Right renal cortex interstitium (tissue), 3 donors: ENCODE results near the gene HERPUD1. TPM values are rescaled to one million over a fixed set of nuclear protein-coding genes. Genes with fewer than 3 reads are reported as not detected.

Experiments used
- DNase-seq, 3 donors: peaks; one replicate each; pipeline ENCODE4 v3.0.0-alpha.2; 2013; ENCODE audit warnings: low read depth in 3 of 3, low spot score in 2 of 3
- polyA plus RNA-seq, 3 donors: library from polyadenylated mRNA; unstranded; fragments of 120-200 nt; gene quantifications; one replicate each; pipeline ENCODE4 v1.2.1, GENCODE V29; 2013; ENCODE audit not compliant: insufficient read length in 3 of 3

HERPUD1 gene
- polyA plus RNA-seq, 3 donors: 120 to 152 (median 144) TPM

DNA sequence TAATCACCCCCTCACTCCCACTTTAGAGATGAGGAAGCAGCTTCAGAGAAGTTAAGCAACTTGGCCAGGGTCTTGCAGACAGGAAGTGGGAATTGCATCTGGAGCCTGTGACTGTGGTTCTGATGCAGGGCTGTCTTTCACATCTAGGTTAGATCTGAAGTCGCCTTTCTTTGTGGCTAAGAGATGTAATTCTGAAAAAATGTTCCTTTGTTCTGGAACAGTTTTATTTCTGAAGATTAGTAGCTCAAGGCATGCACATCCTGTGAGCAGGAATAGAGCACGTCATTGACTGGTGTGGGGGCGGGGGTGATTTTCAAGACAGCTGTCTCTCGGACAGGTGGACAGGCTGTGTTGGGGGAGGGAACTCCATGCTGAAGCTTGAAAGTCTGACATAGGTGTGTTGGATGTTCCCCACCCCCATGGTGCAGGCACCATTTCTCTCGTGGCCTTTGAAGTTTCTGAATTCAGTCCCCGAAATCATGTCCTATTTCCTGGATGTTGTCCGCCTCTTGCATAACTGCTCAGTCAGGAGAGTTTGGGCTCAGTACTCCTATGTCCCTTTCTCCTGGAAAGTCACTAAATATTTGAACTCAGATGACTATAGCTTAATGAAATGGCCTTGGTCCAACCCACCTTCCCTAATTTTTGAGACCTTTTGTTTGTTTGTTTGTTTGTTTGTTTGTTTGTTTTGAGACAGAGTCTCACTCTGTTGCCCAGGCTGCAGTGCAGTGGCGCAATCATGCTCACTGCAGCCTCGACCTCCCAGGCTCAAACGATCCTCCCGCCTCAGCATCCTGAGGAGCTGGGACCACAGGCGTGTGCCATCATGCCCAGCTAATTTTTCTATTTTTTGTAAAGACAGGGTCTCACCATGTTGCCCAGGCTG is 21.0 kb upstream of the HERPUD1 start:
- DNase-seq: no peak

DNA sequence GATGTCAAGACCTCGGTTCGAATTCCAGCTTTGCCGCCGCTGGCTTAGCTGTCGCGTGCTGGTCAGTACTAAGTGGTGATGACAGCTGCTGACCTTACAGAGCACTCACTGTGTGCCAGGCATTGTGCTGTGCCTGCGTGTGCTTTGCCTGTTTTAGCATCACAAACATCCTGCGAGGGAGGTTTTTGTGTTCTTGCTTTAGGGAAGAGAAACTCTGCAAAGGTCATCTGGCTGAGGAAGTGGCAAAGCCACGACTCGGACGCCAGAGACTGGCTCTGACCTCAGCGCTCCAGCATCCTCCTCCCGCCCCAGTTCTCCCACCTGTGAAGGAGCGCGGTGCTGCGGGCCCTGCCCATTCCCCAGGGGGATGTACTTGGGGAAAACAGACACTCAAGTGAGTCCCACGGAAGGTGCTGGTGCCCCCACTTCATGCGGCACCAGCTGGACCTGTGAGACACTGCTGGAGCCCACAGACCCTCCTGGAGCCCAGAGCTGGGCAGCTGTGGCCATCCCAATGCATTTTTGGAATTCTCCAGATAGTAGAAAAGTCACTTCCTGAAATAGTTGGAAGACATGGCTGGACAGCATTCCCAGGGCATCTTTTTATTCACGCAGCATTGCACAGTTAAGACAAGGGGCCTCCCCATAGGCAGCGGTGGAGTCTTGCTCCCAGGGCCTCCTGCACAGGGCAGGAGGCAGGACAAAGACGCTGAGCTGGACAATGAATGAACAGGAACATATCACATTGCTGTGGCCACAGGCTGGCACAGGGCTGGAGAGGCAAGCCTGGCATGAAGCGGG is 20.0 kb upstream of the HERPUD1 start:
- no peak for DNase-seq

DNA sequence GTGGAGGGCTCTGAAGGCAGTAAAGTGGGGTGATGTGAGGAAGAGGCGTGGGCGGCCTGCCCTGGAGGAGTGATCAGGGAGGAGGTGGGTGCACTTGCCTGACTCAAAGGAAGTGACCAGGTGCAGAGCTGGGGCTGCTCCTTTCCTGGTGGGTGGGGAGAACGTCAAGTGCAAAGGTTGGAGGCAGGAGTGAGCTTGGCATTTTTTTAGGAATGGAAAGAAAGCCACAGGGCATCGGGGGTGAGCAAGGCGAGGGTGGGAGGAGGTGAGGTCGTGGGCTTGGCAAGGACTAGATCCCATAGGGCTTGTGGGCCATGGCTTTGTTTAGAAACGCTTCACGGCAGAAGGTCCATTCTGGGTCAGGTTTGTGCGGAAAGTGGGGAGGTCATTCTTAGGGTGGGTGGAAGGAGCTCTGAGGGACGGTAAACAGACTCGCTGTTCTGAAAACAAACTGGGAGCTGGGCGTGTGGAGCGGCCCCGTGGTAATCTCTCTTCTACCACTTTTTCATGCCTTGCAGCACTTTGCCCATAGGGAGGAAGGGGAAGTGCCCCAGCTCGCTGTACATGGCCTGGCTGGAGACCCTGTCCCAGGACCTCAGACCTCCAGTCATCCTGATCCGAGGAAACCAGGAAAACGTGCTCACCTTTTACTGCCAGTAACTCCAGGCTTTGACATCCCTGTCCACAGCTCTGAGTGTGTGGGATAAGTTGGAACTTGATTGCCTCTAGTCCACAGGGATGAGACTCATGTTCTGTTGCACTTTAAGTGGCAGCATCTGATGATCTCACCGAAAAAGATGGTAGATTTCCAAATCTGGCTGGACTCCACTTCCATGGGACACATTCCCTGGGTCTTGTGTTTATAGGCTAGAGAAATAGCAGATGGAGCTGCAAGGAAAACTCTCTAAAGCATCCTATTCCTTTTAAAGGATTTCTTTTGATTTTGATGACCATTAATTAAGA is 18.9 kb upstream of the HERPUD1 start:
- no peak for DNase-seq

GRCh38 chr16:56914896-56915295 is 17.0 kb upstream of the HERPUD1 start:
- no peak for DNase-seq

- DNase-seq: peak in 1 of 3 donors; percentile 49
Observed at GRCh38 chr16:56915336-56916119, 16.4 kb upstream of the HERPUD1 start.

DNA sequence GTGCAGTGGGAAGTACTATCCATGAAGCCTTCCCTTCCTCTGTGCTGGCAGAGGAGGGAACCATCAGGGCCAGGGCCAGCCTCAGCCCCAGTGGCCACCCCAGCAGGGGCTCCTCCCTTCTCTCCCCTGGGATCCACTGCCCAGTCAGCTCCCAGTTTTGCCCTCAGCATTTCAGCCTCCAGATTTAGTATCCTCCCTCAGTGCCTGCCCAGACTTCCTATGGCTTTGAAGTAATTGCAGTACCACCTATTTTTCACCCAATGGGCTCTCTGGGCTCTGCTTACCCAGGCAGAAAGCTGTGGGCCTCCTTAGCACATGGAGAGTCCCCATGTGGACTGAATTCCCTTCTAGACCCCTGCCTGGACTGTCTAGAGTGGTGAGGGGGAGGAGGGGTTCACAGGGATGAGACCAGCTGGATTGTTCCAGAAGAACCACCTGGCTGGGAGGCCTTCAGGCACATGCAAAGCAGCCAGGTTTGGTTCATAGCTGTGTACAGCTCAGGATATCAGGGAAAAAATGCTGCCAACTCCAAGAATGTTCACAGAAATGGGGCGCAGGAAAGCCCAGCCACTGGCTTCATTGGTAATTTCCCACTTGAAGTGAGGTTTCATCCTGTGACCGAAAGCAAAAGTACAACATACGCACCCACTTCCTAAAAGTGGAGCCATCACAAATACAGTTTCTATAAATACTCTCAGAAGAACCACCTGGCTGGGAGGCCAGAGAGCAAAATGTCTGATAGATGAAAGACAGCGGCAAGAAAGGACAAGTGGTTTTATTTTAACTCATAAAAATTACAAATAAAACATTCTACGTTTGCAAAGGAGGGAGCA is 15.2 kb upstream of the HERPUD1 start:
- no peak for DNase-seq

DNA sequence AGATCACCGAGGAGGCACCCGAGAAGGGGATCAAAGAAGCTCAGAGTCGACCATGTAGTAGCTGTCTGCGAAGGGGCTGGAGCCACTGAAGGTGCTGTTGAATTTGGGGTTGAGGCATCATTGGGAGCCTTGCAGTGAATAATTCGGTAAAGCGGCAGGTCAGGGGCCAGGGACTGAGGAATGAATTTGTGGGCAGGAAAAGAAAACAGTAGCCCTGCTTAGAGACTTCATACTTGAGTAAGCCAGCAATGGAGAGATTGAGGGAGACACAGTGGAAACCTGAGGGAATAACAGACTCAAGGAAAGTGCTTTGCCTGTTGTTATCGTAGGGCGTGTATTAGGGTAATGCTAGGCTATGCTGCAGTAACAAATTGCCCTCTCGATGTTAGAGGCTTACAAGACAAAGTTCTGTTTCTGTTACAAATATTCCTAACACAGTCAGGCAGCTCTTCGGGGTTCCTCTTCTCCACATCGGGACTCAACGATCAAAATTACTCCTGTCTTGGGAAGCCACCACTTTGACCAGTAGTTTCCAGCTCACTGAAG is 13.4 kb upstream of the HERPUD1 start:
- no peak for DNase-seq

- DNase-seq: no peak
Observed at GRCh38 chr16:56919099-56919800, 12.7 kb upstream of the HERPUD1 start.

- DNase-seq: no peak
Observed at GRCh38 chr16:56921571-56921970, 10.4 kb upstream of the HERPUD1 start.

GRCh38 chr16:56923481-56924091 is 8.4 kb upstream of the HERPUD1 start:
- no peak for DNase-seq

DNA sequence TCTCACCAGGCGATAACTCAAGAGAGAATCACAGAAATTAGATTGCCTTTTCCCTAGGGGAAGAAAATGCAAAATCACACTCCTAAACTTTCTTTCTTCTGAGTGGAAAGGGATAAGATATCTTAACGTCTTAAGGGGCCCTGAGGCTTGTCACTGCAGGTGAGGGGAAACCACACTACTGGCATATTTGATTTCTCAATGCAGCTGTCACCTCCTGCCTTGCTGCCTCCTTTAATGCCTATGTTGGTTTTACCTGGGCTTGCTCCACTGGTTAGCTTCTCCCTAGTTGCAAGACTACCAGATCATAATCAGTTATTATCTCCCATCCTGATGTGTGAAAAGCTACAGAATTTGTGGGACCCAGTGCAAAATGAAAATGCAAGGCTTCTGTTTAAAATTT is 4.5 kb upstream of the HERPUD1 start:
- DNase-seq: no peak

GRCh38 chr16:56929639-56930038 is 2.3 kb upstream of the HERPUD1 start:
- DNase-seq: no peak

GRCh38 chr16:56930486-56931270 is 1.3 kb upstream of the HERPUD1 start:
- DNase-seq: no peak

DNA sequence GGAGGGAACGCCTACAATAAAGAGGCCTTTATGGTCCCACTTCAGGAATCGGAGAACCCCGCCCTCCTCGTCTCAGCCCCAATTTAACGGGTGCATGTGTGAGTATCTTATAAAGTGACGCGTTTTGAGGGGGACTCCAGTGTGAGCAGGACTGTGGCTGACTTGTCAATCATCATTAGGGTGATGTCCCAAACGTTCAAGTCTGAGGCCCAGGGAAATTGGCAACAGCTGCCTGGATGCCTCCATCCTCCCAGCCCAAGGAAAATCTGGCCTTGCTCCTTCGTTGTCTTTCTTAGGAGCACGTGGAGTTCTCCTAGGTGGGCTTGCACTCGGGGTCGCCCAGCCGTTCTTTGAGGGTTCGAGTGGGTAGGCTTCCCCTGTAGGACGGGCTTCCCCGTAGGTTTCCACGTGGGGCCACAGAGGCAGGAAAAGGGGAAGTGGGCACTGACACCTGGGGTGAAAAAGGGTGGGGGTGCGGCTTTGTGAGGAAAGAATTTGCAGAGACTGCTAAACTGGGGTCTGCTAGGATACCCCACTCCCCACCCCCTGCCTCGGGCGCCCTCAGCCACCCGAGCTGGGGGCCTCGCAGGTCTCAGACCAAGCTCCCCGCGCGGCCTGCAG is 561 bp upstream of the HERPUD1 start:
- no peak for DNase-seq

- peak in 1 of 3 donors; percentile 48 for DNase-seq
Observed at GRCh38 chr16:56932721-56933619, 1.0 kb downstream of the HERPUD1 start.
